ENCODE measurements around the gene CREBRF. TPM values are rescaled to one million over a fixed set of nuclear protein-coding genes. Genes with fewer than 3 reads are reported as not detected.
"Not testable (repeated sequence)": the region's sequence is repeated elsewhere in the genome, so short reads cannot be mapped to it uniquely, and the experiment has no call there.

The CREBRF gene
- polyA plus RNA-seq, 3 donors from 2014 or later = 40.6 to 71.2 (median 48.5) TPM

GRCh38 chr5:173114536-173114935 lies 58.4 kb downstream of the CREBRF start:
- Mint-ChIP-seq H3K4me1 (peaks cover 0 to 2% of the 10 kb centered on the region in 2 donors), H3K27me3 (ENCODE audit: low read depth in 3 of 3) (peaks cover 0 to 2% (median 0%) of the 10 kb centered on the region in 3 donors), H3K36me3 (peaks cover 25 to 55% (median 30%) of the 10 kb centered on the region in 3 donors), H3K27ac (peak overlapping the region in 2 of 6 donors; percentile 61 to 62), H3K9me3 (peaks cover 0 to 3% (median 0%) of the 10 kb centered on the region in 6 donors), H3K4me3 (no peak overlapping the region)
- DNase-seq = no peak

DNA sequence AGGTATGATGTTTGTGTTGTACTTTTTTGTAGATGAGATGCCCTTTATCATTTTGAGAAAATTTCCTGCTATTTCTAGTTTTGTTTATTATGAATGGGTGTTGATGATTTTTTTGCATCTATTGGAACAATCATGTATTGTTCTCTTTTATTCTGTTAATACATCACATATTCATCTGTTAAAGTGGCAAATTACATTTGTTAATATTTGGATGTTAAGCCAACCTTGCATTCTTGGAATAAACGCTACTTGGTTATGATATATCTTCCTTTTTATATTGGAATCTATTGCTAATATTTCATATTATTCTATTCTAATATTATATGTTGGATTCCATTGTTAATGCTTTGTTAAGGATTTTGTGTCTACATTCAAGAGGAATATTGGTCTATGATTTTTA lies 63.6 kb downstream of the CREBRF start:
- peak overlapping the region in 1 of 6 donors; percentile 12 for H3K27ac Mint-ChIP-seq
- H3K4me3 Mint-ChIP-seq = no peak overlapping the region
- H3K4me1 Mint-ChIP-seq = no peaks in the 10 kb centered on the region
- H3K36me3 Mint-ChIP-seq = peaks cover 28 to 58% (median 34%) of the 10 kb centered on the region in 3 donors
- no peak for DNase-seq
- H3K9me3 Mint-ChIP-seq = peaks cover 0 to 2% (median 0%) of the 10 kb centered on the region in 6 donors
- peaks cover 0 to 2% (median 0%) of the 10 kb centered on the region in 3 donors for H3K27me3 Mint-ChIP-seq (ENCODE audit: low read depth in 3 of 3)

DNA sequence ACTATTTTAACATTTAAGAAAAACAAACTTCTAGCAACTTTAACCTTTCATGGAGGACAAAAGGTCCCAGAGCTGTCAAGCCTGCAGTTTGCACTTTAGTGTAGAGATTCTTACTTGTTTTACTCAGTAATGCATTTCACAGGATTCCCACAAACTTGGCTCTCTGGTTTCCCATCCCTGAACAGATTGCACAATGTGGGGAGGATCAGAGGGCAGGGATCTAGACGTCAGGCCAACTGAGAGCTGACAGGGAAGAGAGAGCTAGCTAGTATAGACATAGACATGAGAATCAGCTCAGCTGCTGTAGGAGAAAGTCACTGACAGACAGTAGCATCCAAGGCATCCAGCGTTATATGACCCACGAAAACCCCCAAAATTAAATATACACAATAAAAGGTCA lies 67.3 kb downstream of the CREBRF start:
- Mint-ChIP-seq H3K4me3 (no peak overlapping the region), H3K27ac (no peak overlapping the region), H3K36me3 (peaks cover 34 to 70% (median 42%) of the 10 kb centered on the region in 3 donors), H3K4me1 (no peaks in the 10 kb centered on the region), H3K27me3 (ENCODE audit: low read depth in 3 of 3) (peaks cover 0 to 2% (median 1%) of the 10 kb centered on the region in 3 donors), H3K9me3 (peaks cover 0 to 2% (median 0%) of the 10 kb centered on the region in 6 donors)
- no peak for DNase-seq

DNA sequence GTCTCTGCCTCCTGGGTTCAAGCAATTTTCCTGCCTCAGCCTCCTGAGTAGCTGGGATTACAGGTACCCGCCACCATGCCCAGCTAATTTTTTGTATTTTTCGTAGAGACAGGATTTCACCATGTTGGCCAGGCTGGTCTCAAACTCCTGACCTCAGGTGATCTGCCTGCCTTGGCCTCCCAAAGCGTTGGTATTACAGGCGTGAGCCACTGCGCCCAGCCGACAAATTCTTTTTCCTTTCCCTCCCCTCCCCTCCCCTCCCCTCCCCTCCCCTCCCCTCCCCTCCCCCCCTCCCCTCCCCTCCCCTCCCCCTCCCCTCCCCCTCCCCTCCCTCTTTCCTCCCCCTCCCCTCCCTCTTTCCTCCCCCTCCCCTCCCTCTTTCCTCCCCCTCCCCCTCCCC lies 76.0 kb downstream of the CREBRF start:
- peaks cover 11 to 40% (median 16%) of the 10 kb centered on the region in 3 donors for H3K36me3 Mint-ChIP-seq

GRCh38 chr5:173138707-173139106 lies 82.6 kb downstream of the CREBRF start:
- no peak overlapping the region for H3K4me3 Mint-ChIP-seq
- no peaks in the 10 kb centered on the region for H3K9me3 Mint-ChIP-seq
- H3K27me3 Mint-ChIP-seq (ENCODE audit: low read depth in 3 of 3) = peaks cover 0 to 6% (median 0%) of the 10 kb centered on the region in 3 donors
- no peak overlapping the region for H3K27ac Mint-ChIP-seq
- DNase-seq = no peak
- peaks cover 0 to 23% (median 0%) of the 10 kb centered on the region in 3 donors for H3K36me3 Mint-ChIP-seq
- no peaks in the 10 kb centered on the region for H3K4me1 Mint-ChIP-seq

More for the DNA sequence above, 76.0 kb downstream of the CREBRF start:
- DNase-seq; H3K9me3 Mint-ChIP-seq; H3K27me3 Mint-ChIP-seq (ENCODE audit: low read depth in 3 of 3); H3K4me1 Mint-ChIP-seq; H3K4me3 Mint-ChIP-seq; H3K27ac Mint-ChIP-seq: not testable (repeated sequence)

- H3K9me3 Mint-ChIP-seq = no peaks in the 10 kb centered on the region
- DNase-seq = no peak
- no peak overlapping the region for H3K4me3 Mint-ChIP-seq
- peaks cover 5 to 11% (median 6%) of the 10 kb centered on the region in 3 donors for H3K27me3 Mint-ChIP-seq (ENCODE audit: low read depth in 3 of 3)
- peak overlapping the region in 2 of 6 donors; percentile 14 to 31 for H3K27ac Mint-ChIP-seq
- H3K4me1 Mint-ChIP-seq = peaks cover 4 to 8% of the 10 kb centered on the region in 2 donors
- H3K36me3 Mint-ChIP-seq = peaks cover 0 to 22% (median 0%) of the 10 kb centered on the region in 3 donors
Observed at GRCh38 chr5:173139631-173140030, 83.5 kb downstream of the CREBRF start.

- Mint-ChIP-seq H3K4me3 (no peak overlapping the region), H3K27me3 (ENCODE audit: low read depth in 3 of 3) (peaks cover 10 to 16% (median 10%) of the 10 kb centered on the region in 3 donors), H3K4me1 (peaks cover 12 to 17% of the 10 kb centered on the region in 2 donors), H3K27ac (peak overlapping the region in 2 of 6 donors; percentile 8 to 31), H3K36me3 (peaks cover 0 to 16% (median 0%) of the 10 kb centered on the region in 3 donors), H3K9me3 (no peaks in the 10 kb centered on the region)
- no peak for DNase-seq
Observed at GRCh38 chr5:173140769-173141168, 84.6 kb downstream of the CREBRF start.

- no peak for DNase-seq
- Mint-ChIP-seq H3K9me3 (no peaks in the 10 kb centered on the region), H3K4me3 (peak overlapping the region in 3 of 5 donors; percentile 15 to 99 (median 97)), H3K27ac (peak overlapping the region in 3 of 6 donors; percentile 53 to 98 (median 55)), H3K27me3 (ENCODE audit: low read depth in 3 of 3) (peaks cover 10 to 16% (median 10%) of the 10 kb centered on the region in 3 donors), H3K4me1 (peaks cover 13 to 26% of the 10 kb centered on the region in 2 donors), H3K36me3 (peaks cover under 1 to 8% (median 6%) of the 10 kb centered on the region in 3 donors)
Observed at GRCh38 chr5:173143567-173143966, 87.4 kb downstream of the CREBRF start.

DNA sequence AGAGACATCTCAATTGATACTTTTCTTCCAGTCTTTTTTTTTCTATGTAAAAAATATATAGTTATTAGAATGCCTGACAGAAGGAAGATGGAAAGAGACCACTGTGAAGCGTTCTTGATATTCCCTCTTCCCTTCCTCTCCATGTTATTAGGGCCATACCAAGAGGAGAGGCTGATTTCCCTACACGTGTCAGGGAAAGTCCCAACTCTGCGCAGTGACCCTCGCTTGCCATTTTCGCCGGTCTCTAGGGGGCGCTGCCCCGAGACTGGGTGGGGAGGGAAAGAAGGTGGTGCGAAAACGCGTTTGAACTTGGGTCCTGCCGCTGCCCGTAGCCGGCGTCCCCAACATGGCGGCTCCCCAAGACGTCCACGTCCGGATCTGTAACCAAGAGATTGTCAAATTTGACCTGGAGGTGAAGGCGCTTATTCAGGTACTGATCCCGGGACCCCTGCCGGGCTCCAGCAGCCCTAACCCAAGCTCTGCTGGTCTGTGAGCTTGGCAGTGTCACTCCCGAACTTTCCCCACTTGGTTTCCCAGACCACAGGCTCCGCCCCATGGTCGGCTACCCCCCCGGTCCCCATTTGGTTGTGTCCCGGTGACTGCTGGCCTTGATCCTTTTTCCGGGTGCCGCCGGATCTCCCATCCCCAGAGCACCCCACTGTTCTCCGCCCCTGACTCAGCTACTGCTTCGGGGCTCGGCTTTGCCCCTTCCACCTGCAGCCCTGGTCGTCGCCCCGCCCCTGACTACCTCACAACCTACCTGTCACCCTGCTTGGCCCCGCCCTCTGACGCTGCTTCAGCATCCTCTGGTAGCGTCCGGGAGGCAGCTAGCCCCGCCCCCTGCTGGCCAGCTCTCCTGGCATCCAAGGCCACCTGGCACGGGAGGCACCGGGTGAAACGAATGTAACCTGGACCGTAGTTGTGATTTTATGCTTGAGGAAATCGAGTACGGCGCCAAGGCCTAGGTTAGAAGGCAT lies 88.3 kb downstream of the CREBRF start, which contains the start of gene BNIP1:
Gene BNIP1, plus strand, starts transcription at position 332 of the 977 bp plus-strand sequence. Its CDS starts 15 bp downstream, at position 347.
- Mint-ChIP-seq H3K27ac (peak within 1 kb of the TSS; percentile 91 to 99 (median 98)), H3K4me1 (peaks cover 13 to 26% of the 10 kb centered on the region in 2 donors), H3K4me3 (peak within 1 kb of the TSS; percentile 95 to 99 (median 97)), H3K9me3 (no peaks in the 10 kb centered on the region), H3K27me3 (ENCODE audit: low read depth in 3 of 3) (peaks cover 10 to 16% (median 10%) of the 10 kb centered on the region in 3 donors), H3K36me3 (peaks cover 8 to 14% (median 11%) of the 10 kb centered on the region in 3 donors)
- DNase-seq = peak; percentile 94 to 95 (median 94)

GRCh38 chr5:173148354-173148753 lies 92.2 kb downstream of the CREBRF start:
- Mint-ChIP-seq H3K4me3 (no peak overlapping the region), H3K4me1 (peaks cover 13 to 26% of the 10 kb centered on the region in 2 donors), H3K27ac (no peak overlapping the region), H3K27me3 (ENCODE audit: low read depth in 3 of 3) (peaks cover 10% of the 10 kb centered on the region in 3 donors), H3K9me3 (no peaks in the 10 kb centered on the region), H3K36me3 (peaks cover 13 to 31% (median 24%) of the 10 kb centered on the region in 3 donors)
- no peak for DNase-seq

GRCh38 chr5:173152547-173152946 lies 96.4 kb downstream of the CREBRF start:
- H3K4me3 Mint-ChIP-seq = no peak overlapping the region
- peaks cover 19 to 54% (median 27%) of the 10 kb centered on the region in 3 donors for H3K36me3 Mint-ChIP-seq
- H3K27me3 Mint-ChIP-seq (ENCODE audit: low read depth in 3 of 3) = peaks cover 0 to 2% (median 0%) of the 10 kb centered on the region in 3 donors
- DNase-seq = no peak
- H3K27ac Mint-ChIP-seq = no peak overlapping the region
- H3K9me3 Mint-ChIP-seq = no peaks in the 10 kb centered on the region
- H3K4me1 Mint-ChIP-seq = peaks cover 0 to under 1% of the 10 kb centered on the region in 2 donors

- Mint-ChIP-seq H3K27ac (no peak overlapping the region), H3K4me1 (peaks cover 0 to 3% of the 10 kb centered on the region in 2 donors), H3K9me3 (no peaks in the 10 kb centered on the region), H3K36me3 (peaks cover 17 to 62% (median 26%) of the 10 kb centered on the region in 3 donors), H3K4me3 (no peak overlapping the region), H3K27me3 (ENCODE audit: low read depth in 3 of 3) (peaks cover 0 to 2% (median 0%) of the 10 kb centered on the region in 3 donors)
- DNase-seq = no peak
Observed at GRCh38 chr5:173153842-173154241, 97.7 kb downstream of the CREBRF start.

DNA sequence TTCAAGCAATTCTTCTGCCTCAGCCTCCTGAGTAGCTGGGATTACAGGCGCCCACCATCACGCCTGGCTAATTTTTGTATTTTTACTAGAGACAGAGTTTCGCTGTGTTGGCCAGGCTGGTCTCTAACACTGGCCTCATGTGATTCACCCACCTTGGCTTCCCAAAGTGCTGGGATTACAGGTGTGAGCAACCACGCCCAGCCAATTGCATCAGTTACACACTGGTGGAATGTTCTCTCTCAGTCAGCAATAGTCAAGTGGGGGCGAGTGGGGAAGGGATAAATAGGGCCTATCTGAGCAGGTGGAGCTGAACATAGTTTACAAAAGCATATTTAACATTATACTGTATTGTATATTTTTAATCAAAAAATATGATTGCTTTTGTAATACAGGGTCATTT lies 98.5 kb downstream of the CREBRF start:
- not testable (repeated sequence) for H3K27me3 Mint-ChIP-seq (ENCODE audit: low read depth in 3 of 3); H3K4me1 Mint-ChIP-seq; H3K27ac Mint-ChIP-seq; DNase-seq; H3K9me3 Mint-ChIP-seq; H3K4me3 Mint-ChIP-seq
- peaks cover 13 to 60% (median 23%) of the 10 kb centered on the region in 3 donors for H3K36me3 Mint-ChIP-seq
